Breast epithelium (tissue), 3 donors: Measurements from ENCODE around the gene FNIP2.

ENCODE experiments used
- POLR2A ChIP-seq: fragments of 450-650 bp; IDR thresholded peaks from one replicate; pipeline ENCODE4 v1.6.1; 2016; ENCODE audit warnings: antibody characterized with exemption, mild to moderate bottlenecking, moderate library complexity
- POLR2AphosphoS5 ChIP-seq, 3 donors: sonication (generic); formaldehyde crosslinking; IDR thresholded peaks; one replicate each; pipeline ENCODE4 v1.6.1; 2017; ENCODE audit warnings: antibody characterized with exemption in 3 of 3
- TF ChIP-seq, protein P1 (sequence below), 3 donors: fragments of 450-650 bp; IDR thresholded peaks; one replicate each; pipeline ENCODE4 v1.5.1; 2016 to 2017; ENCODE audit warnings: antibody characterized with exemption in 3 of 3, mild to moderate bottlenecking in 3 of 3, moderate library complexity in 3 of 3

GRCh38 chr4:158903079-158903456 is 134.2 kb downstream of the FNIP2 start:
- TF ChIP-seq, protein P1, sequence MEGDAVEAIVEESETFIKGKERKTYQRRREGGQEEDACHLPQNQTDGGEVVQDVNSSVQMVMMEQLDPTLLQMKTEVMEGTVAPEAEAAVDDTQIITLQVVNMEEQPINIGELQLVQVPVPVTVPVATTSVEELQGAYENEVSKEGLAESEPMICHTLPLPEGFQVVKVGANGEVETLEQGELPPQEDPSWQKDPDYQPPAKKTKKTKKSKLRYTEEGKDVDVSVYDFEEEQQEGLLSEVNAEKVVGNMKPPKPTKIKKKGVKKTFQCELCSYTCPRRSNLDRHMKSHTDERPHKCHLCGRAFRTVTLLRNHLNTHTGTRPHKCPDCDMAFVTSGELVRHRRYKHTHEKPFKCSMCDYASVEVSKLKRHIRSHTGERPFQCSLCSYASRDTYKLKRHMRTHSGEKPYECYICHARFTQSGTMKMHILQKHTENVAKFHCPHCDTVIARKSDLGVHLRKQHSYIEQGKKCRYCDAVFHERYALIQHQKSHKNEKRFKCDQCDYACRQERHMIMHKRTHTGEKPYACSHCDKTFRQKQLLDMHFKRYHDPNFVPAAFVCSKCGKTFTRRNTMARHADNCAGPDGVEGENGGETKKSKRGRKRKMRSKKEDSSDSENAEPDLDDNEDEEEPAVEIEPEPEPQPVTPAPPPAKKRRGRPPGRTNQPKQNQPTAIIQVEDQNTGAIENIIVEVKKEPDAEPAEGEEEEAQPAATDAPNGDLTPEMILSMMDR (IDR thresholded peaks at IDR 0.05): no peak
- TF ChIP-seq POLR2A (no peak), POLR2AphosphoS5 (IDR thresholded peaks at IDR 0.05) (no peak)
